HG03103 (cell line): ENCODE results near the gene NFS1.

Experiments
- ATAC-seq: cut with Tn5 transposase; IDR thresholded peaks from one replicate; pipeline ENCODE4 v1.9.1; 2021; ENCODE audit warnings: low read depth; ENCODE audit not compliant: unreplicated experiment

The NFS1 gene

DNA sequence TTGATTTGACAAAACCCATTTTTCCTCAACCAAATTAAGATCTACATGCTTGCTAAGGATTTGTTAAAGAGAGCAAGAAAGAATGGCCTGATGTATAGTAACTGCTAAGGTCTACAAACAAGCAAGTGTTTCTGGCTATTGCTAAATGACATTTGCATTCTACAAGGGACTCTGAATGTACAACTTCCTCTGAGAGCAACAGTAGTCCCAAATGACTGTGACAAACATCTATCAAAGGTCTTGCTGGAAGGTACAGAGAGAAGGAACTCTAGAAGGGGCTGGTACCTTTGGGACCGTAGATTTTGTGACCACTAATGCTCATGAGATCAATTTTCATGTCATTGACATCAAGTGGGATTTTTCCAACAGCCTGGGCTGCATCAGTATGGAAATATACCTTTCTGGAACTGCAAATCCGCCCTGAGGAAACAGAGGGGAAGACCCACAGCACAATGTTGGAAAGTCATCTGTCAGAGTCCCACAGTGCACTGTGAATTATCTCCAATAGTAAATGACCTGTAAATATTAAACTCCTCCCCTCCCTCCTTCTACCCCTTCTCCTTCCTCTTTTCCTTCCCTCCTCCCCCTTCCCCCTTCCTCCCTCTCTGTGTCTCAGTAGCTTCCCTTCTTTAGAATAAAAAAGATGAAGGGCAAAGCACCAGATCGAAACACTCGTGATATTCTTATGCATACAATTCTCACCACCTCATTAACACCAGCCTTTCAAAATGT, 18.5 kb downstream of the NFS1 start:
- no peak for ATAC-seq

DNA sequence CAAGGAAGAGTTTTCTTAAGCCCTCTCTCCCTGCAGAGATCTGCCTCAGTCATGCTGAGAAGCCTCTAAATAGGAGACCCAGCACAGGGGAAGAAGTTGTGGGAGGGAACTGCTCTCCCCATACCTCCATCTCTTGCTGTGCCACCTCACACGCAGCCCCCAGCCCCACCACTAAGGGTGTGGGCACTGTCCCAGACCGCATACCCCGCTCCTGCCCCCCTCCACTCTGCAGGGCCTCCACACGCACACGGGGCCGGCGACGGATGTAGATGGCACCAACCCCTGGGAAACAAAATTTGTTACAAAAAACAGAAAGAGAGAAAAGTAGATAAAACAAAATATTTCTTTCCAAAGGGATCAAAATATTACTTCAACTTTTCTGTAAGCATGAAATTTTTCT, 24.2 kb downstream of the NFS1 start:
- no peak for ATAC-seq

DNA sequence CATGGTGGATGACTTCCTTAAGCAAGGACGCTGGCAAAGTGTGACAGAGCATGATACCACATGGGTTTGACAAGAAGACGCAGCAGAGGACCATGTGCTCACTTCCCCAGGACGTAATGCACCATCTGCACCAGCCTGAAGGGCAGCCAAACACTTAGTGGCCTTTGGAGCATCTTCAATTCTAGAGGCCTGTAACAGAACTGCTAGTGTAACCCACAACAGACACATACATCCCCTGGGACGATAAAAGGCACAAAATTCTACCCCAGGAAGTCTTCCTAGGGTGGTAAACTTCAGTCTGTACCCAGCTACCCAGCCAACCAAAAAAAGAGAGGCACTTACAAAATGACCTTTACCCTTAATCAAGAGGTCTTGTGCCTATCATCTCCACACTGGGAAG, 25.3 kb downstream of the NFS1 start:
- ATAC-seq, result no peak

DNA sequence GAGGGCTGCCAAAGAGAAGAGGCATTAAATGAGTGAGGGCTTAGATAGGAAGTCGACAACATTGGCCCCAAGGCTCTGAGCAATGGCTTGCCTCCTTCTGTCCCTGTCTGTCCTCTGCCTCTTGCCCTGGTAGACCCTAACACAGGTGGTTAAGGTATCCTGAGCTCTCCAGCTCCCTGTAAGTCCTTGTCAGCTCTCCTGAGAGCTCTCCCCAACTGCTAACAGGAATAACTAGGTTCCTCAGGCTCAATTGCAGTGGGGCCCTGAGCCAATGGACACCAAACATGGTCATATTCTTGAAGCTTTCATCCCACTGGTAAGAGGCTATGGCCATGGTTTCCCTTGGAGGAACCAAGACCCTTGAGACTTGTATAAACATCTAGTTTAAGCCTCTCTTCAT, 29.5 kb downstream of the NFS1 start:
- ATAC-seq, result no peak

DNA sequence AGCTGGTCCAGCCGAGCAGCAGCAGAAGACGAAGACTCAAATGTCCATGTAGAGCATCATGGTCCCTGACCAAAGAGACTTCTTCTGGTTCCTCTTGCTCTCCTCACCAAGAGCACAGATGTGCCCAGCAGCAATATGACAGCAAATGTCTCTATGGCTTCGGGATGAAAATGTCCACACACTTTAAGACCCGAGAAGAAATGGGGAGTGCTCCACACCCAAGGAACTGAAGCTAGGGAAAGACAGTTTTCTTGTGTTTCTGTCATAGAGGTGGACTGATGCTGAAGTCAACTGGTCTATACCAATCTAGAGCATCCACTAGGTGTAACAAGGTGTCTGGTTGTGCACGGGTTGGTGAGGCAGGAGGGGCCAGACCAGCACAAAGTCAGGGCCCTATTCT, 29.9 kb downstream of the NFS1 start:
- no peak for ATAC-seq

DNA sequence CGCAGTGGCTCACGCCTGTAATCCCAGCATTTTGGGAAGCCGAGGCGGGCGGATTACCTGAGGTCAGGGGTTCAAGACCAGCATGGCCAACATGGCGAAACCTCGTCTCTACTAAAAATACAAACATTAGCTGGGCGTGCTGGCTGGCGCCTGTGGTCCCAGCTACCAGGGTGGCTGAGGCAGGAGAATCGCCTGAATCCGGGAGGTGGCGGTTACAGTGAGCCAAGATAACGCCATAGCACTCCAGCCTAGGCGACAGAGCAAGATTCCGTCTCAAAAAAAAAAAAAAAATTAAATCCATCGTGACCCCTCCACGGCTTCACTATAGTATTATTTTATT, 33.2 kb downstream of the NFS1 start:
- no peak for ATAC-seq

DNA sequence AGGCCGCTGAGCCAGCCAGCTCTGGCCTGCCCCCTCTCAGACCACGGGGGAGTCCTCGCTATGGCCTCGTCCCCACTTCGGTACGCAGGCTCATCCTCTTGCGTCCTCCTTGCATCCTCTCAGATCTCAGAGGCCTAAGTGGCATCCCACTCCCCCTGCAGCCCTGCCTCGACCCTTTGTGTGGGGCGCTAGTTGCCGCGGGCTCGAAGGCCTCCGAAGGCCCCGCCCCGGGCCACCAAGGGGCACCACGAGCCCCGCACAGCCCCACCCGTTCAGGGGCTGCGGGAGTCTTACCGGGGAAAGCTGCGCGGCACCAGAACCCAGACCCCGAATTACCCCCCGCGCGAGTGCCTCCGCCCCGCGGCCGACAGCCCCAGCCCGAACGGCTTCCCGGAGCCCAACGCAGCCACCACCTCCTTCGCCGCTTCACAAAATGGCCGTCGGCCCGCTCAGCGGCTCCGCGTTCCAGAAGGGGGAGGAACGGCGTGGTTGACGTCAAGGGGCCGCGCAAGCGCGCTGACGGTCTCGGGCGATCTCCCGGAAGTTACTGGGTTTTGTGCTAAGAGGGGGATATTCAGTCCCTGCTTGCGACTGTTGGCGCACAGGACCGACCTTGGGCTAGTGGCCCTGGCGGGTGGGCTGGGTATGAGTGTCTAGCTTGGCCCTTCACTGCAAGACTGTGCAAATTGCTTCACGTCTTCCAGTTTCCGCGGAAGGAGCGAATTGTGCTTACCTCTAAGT, 34.5 kb downstream of the NFS1 start, which contains the start of the genes CPNE1 and RBM12:
Gene CPNE1 (minus strand): TSS at position 435 of the 741 bp plus-strand sequence. CDS start 31,977 bp downstream, outside the sequence.
Gene RBM12 (minus strand): TSS at position 435 of the 741 bp plus-strand sequence. CDS start 9,578 bp downstream, outside the sequence.
- peak; percentile 67 for ATAC-seq

DNA sequence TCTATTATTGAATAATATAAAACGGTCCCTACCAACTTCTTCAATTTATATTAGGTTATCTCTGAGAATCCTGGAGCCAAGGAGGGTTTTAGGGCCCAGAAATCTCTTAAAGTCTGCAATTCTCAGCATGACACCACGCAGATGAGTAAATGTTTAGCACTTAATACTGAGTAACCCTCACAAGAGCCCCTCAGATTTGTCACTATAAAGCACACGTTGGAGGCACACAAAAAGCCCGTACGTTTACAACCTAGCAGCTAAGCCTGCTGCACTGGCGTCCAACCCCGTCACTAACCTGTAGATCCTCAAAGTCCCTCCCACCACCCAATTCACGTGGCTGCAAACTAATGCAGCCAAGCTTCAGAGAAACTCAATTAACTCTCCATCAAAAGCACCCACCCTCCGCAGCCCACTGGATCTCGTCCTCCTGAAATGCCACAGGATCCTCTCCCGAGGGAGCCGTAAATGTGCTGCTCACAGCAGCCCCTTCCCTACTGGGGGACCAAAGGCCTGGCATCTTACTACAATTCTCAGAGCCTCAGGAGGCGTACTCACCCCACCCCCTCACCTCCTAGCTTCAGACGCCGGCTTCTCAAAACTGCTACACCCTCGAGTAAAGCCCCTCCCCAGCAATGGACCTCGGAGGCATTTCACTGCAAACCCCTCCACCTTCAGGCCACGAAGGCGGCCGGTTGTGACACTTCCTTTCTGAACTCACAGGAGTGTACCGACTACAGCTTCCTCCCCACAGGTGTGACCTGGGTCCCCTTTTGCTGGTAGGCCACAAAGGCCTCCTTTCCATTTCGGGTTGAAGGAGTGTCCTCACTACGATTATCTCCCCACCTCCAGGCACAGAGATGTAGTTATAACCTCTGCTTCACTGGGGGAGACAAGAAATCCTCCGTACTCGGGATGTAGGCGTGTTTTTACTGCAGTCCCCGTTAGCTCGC, 35.4 kb downstream of the NFS1 start:
- no peak for ATAC-seq

DNA sequence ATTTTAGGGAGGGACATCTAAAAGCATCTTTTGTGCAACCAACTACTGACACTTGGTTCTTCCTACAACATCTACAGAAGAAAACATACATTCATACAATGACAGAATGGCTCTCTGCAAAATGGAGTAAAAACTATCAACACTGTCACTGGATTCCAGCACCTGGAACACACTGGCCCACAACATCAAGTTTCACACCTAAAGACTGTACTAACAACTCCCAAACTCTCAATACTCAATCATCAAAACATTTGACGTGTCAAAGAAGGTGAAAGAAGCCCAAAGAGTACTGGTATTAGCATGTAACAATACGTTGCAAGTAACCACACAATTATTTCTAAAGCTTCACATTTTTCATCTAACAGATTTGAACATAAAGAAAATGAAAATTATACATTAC, 36.6 kb downstream of the NFS1 start:
- no peak for ATAC-seq

DNA sequence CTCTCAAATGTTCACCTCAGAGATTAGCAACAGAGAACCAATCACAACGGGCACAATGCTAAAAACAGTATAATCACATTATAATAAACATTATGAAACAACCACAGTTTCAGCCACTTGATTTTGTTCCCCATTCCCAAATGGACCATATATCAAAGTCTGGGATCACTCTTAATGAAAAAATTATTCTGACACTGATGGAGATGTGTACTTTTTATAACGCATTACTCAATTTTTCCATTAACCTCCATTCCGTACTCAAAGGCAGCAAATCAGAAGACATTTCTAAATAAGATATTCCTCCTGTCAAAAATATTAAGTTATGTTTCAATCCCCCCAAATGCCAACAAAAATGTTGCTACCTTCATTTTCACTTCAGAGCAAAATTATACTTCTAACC, 37.2 kb downstream of the NFS1 start:
- no peak for ATAC-seq

DNA sequence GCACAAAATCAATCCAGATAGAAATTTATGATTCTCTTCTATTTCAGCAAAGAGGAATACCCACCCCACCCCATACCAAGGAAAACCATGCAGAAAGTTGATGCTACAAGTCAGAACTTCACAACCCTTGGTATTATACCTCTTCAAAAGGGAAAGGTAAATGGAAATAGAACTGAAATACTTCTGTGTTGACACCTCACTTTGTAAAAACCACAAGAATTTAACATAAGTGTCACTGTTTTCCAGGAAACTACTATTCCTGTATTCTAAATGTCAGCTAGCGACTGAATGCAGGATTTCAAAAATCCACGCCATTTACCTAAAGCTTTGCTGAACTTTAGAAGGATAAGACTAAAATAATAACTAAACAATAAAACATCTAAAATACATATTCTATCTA, 38.1 kb downstream of the NFS1 start:
- ATAC-seq, result no peak

DNA sequence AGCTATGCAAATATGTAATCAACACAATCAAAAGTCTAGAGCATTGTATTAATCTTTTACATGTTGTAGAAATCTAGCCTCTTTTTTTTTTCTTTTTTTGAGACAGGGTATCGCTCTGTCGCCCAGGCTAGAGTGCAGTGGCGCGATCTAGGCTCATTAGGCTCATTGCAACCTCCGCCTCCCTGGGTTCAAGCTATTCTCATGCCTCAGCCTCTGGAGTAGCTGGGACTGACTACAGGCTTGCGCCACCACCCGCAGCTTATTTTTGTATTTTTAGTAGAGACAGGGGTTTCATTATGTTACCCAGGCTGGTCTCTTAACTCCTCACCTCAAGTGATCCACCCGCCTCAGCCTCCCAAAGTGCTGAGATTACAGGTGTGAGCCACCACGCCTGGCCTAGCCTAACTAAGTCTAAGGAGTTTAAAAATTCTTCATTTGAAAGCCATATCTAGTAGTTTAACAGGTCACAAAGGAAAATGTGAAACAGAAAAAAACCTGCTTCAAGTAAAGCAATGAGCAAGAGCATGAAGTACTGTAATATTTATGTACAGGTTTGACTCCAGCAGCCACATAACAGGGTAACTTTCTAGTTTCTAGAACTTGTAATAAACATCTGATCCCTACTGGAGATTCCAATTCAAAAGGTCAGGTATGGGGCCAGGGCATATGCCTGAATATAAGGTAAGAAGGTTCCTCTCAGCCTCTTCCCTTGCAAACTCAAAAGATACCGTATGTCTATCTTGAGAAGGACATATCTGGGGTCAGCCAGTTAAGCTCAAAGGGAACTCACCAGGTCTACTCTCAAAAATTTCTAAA, 38.8 kb downstream of the NFS1 start:
- ATAC-seq, result no peak

DNA sequence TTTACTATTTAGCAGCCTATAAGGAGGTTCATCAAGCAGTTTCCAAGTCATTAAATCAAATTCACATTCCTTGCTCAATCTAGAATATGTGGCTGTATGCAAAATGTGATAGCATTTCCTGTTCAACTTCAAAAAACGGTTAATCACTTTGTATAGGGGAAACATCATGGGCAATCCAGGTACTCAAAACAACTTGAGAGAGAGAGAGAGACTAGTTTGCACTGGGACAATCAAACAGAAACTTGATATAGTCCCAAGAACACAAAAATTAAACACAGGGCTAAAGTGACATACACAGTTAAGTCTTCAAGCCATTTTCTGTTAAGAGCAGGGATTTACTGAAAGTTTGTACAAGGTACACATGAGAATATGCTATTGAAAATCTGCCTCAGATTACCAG, 41.9 kb downstream of the NFS1 start:
- no peak for ATAC-seq

DNA sequence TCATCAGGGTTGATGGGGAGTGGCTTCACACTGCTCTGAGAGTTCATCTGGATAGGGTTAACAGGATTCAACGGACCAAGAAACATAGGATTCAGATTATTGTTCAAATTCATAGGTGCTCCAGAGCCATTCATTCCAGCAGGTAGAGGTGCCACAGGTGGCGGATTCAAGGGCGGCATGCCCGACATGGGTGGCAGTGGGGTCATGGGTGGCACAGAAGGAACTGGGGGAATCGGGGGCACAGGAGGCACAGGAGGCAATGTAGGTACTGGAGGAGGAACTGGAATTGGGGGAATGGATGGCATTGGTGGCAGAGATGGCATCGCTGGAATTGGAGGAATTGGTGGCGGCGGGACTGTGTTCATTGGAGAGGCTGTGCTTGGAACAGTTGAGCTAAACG, 44.7 kb downstream of the NFS1 start:
- ATAC-seq, result no peak

DNA sequence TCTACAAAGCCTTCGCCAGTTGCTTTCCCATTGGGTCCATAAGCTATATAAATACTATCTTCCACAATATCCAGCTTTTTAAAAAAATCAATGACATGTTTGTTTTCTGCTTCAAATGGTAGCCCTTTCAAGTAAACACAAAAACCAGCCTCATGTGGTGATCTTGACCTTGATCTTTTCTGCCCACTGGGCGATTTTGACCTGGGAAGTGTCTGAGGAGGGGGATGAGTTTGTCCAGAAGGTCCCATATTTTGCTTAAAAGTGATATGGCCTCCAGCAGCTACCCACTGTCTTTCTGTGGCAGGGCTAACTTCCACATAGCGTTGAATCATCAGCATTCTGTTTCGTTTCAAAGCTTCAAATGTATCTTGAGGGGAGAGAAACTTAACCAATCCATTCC, 45.3 kb downstream of the NFS1 start:
- ATAC-seq, result no peak

DNA sequence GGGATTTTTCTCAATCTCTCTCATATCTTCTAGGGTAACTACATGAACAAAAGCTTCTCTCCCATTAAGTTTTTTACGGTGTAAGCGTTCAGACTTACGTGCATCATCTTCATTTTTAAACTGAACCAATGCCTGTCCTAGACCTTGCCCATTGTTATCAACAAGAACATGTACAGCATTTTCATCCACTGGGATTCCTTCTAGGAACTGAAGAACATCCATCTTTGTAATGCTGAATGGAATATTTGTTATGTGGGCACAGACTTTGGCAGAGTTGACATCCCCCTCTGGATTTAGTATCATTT, 45.8 kb downstream of the NFS1 start:
- no peak for ATAC-seq

DNA sequence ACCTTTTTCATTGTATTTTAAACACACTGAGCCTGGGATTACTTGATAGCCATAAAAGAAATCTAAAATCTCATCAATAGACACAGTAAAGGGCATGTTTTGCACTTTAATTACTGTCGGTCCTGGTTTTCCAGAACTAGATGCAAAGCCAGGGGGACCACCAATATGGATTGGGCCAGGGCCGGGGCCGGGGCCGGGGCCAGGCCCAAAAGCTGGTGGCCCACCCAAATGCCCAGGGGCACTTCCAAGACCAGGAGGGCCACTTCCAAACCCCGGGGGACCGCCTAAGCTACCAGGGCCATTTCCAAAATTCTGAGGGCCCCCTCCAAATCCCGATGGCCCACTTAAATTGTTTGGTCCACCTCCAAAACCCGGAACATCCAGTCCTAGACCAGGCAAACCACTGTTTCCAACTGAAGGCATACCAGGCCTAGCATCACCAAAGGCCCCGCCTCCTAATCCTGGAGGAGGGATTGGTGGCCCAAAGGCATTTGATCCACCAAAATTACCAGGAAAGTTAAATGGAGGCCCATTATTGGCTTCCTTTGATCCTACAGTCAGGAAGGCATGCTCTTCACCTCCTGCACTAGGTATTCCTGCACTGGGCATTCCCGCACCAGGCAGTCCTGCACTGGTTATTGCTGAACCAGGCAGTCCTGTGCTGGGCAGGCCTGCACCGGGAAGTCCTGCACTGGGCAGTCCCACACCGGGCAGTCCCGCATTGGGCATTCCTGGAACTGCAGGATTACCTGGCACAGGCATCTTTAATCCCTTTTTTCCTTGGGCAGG, 46.3 kb downstream of the NFS1 start:
- no peak for ATAC-seq

DNA sequence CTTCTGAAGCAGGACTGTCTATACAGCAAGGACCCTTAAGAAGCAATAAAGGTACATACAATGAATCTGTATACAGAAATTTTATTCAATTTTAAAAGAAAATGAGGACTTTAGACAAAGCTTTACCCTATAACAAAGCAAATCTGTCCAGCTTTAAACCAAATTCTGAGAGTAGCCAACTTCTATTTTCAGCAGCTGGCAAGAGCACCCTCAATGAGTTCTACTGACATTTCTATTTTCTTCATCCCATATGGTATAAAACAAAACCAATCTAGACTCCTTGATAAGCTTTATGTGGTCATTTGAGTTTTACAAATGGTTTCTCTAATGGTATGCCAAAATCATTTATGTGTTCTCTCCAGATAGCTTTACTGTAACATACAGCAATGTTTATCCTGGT, 47.2 kb downstream of the NFS1 start:
- no peak for ATAC-seq

DNA sequence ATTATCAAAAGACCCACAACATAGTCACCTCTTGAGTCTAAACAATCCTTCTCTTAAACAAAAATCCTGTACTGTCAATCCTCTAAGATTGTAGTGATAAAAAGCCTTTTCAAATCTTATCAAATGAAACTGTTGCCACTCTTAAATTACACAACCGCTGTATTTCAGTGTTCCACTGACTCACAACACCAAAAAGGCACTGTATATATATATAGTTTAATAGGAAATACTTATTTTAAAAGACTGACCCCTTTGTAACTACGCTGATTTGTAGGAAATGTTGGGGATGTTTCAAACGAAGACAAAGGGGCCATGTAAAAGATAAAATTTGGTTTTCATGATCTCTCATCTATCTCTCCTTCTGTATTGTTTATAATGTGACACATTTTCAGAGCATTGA, 48.5 kb downstream of the NFS1 start:
- ATAC-seq, result no peak

DNA sequence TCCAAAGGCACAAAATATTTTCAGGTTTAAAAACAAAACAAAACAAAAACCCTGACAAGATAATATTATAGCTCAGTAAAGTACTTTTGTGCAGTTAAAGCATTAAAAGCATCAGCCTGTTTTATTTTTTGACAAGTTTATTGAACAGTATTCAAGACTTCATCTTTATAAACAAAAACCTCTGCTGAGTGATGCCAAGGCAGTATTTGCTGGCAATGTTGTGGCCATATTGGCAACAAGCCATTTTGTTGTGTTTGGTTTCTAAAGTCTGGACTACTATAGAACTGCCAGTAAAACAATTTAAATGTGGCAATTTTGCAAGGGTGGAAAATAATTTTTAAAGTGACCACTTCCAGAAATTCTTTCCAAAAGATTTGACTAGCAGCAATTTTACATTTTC, 50.3 kb downstream of the NFS1 start:
- no peak for ATAC-seq
